BJ (cell line): ENCODE results near the gene POLK. TPM values are rescaled to one million over a fixed set of nuclear protein-coding genes. Genes with fewer than 3 reads are reported as not detected.

Experiments used
- CTCF ChIA-PET: fragments of 350-600 bp; formaldehyde crosslinking; extraction: SDS; loops from one replicate; lab custom pipeline; 2021; ENCODE audit warnings: antibody characterized with exemption, inconsistent platforms; lab: Yijun Ruan, JAX
- POLR2A ChIA-PET: fragments of 300-600 bp; sonication (Branson Sonifier 250); formaldehyde crosslinking; extraction: SDS; loops from one replicate; lab custom pipeline; 2021; ENCODE audit warnings: antibody characterized with exemption; lab: Charles Lee
- DNase-seq: peaks from one replicate; pipeline ENCODE4 v3.0.0-alpha.2; 2011; ENCODE audit warnings: low read depth
- H3K27me3 ChIP-seq: 2 replicates; pipeline ENCODE4 v1.6.0; 2011; ENCODE audit warnings: low read length; ENCODE audit not compliant: control insufficient read depth, insufficient read depth
- H3K36me3 ChIP-seq: 2 replicates; pipeline ENCODE4 v1.5.1; 2011; ENCODE audit warnings: low read length; ENCODE audit not compliant: control insufficient read depth, insufficient read depth
- H3K4me3 ChIP-seq: 2 replicates; pipeline ENCODE4 v1.5.1; 2011; ENCODE audit warnings: low read depth, mild to moderate bottlenecking, control low read depth, low read length
- polyA plus RNA-seq: library from polyadenylated mRNA; depleted of rRNA; stranded (reverse); fragments of >200 nt; gene quantifications from 2 replicates; pipeline ENCODE4 v1.2.3, GENCODE V29; 2011
- TF ChIP-seq, protein P1 (sequence below): IDR thresholded peaks from 2 replicates; pipeline ENCODE4 v1.5.1; 2011; ENCODE audit warnings: low read depth, mild to moderate bottlenecking, control low read depth, inconsistent platforms, low read length, moderate library complexity; ENCODE audit not compliant: insufficient read depth

The POLK gene
- polyA plus RNA-seq, 1 experiment, result 11.8 TPM

DNA sequence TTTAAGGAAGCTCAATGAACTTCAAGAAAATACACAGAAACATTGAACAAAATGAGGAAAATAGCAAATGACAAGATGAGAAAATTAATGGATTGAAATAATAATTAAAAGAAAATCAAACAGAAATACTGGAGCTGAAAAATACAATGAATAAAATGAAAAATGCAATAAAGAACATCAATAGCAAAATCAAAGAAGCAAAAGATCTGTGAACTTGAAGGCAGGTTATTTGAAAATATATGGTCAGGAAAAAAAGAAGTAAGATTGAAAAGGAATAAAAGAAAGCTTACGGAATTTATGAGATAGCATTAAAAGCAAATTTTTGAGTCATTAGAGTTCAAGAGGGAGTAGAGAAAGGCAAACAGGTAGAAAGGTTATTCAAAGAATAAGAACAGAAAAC lies 42.7 kb upstream of the POLK start:
- POLR2A ChIA-PET, result no interaction called here
- no peak for DNase-seq
- TF ChIP-seq, protein P1, sequence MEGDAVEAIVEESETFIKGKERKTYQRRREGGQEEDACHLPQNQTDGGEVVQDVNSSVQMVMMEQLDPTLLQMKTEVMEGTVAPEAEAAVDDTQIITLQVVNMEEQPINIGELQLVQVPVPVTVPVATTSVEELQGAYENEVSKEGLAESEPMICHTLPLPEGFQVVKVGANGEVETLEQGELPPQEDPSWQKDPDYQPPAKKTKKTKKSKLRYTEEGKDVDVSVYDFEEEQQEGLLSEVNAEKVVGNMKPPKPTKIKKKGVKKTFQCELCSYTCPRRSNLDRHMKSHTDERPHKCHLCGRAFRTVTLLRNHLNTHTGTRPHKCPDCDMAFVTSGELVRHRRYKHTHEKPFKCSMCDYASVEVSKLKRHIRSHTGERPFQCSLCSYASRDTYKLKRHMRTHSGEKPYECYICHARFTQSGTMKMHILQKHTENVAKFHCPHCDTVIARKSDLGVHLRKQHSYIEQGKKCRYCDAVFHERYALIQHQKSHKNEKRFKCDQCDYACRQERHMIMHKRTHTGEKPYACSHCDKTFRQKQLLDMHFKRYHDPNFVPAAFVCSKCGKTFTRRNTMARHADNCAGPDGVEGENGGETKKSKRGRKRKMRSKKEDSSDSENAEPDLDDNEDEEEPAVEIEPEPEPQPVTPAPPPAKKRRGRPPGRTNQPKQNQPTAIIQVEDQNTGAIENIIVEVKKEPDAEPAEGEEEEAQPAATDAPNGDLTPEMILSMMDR, result no peak
- Histone ChIP-seq H3K27me3 (no peaks in the 10 kb centered on the region), H3K36me3 (no peaks in the 10 kb centered on the region), H3K4me3 (no peak overlapping the region)
- CTCF ChIA-PET, result interaction anchor here (0.6 to 0.7 kb wide), 2 partner anchors 11 to 248 kb away, joined by 3 read pairs; partner anchors contain the start of gene POC5

DNA sequence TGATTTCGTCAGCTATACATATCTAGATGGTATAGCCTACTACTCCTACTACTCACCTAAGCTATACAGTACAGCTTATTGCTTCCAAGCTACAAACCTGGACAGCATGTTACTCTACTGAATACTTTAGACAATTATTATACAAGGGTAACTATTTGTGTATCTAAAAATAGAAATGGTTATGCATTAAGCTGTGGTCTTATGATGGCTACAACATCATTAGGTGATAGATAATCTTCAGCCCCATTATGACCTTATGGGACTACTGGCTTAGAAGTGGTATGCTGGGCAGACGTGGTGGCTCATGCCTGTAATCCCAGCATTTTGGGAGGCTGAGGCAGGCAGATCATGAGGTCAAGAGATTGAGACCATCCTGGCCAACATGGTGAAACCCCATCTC lies 40.5 kb upstream of the POLK start:
- TF ChIP-seq, protein P1, result no peak
- CTCF ChIA-PET, result no interaction called here
- no peak overlapping the region for H3K4me3 ChIP-seq
- no peaks in the 10 kb centered on the region for H3K36me3 ChIP-seq
- POLR2A ChIA-PET, result no interaction called here
- H3K27me3 ChIP-seq, result no peaks in the 10 kb centered on the region
- no peak for DNase-seq

DNA sequence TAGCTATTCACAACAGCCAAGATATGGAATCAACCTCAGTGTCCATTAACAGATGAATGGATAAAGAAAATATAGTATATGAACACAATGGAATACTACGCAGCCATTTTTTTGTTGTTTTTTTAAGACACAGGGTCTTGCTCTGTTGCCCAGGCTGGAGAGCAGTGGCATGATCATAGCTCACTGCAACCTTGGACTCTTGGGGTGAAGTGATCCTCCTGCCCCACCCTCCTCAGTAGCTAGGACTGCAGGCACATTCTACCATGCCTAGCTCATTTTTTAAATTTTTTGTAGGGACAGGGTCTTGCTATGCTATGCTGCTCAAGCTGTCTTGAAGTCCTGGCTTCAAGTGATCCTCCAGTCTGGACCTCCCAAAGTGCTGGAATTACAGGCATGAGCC lies 38.7 kb upstream of the POLK start:
- CTCF ChIA-PET, result interaction anchor here (0.6 kb wide), 1 partner anchor 36 kb away, joined by 3 read pairs; no protein-coding TSS in a partner anchor
- POLR2A ChIA-PET, result no interaction called here
- Histone ChIP-seq H3K27me3 (no peaks in the 10 kb centered on the region), H3K4me3 (no peak overlapping the region), H3K36me3 (no peaks in the 10 kb centered on the region)
- DNase-seq, result no peak
- TF ChIP-seq, protein P1, result no peak

DNA sequence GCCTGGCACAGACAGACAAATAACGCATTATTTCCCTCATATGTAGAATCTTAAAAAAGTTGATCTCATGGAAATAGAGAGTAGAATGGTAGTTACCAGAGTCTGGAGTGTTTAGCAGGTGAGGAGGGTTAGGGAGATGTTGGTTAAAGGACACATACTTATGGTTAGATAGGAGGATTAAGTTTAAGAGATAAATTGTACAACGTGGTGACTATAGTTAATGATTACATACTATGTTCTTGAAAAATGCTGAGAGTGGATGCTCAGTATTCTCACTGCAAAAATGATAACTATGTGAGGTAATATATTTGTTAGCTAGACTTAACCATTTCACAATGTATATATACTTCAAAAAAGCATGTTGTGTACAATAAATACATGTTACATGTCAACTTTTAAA lies 38.2 kb upstream of the POLK start:
- Histone ChIP-seq H3K4me3 (no peak overlapping the region), H3K27me3 (no peaks in the 10 kb centered on the region), H3K36me3 (no peaks in the 10 kb centered on the region)
- TF ChIP-seq, protein P1, result no peak
- ChIA-PET CTCF (interaction anchor here (0.6 kb wide), 1 partner anchor 36 kb away, joined by 3 read pairs; no protein-coding TSS in a partner anchor), POLR2A (no interaction called here)
- DNase-seq, result no peak

DNA sequence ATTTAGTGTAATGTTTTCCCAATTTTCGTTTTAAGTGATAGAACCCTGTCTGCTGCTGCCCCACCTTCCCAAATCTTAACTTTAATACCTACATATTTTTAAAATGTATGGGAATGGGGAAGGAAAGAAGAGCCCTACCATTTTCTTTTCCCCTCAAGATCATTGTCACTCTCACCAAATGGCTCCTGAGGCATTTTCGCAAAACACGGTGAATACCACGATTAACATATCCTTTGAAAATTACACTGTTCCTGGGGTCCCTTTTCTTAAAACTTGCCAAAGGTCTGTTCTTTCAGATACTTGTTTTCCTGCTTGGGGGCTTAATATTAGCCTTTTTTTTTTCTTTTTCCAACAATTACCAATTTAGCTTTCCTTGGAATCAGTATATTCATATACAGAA lies 36.3 kb upstream of the POLK start:
- POLR2A ChIA-PET, result no interaction called here
- CTCF ChIA-PET, result no interaction called here
- no peaks in the 10 kb centered on the region for H3K27me3 ChIP-seq
- TF ChIP-seq, protein P1, result no peak
- DNase-seq, result no peak
- no peaks in the 10 kb centered on the region for H3K36me3 ChIP-seq
- H3K4me3 ChIP-seq, result no peak overlapping the region
